ENCODE results near the gene NEU2.
"Not testable (repeated sequence)": the region's sequence is repeated elsewhere in the genome, so short reads cannot be mapped to it uniquely, and the experiment has no call there.

NEU2 gene

DNA sequence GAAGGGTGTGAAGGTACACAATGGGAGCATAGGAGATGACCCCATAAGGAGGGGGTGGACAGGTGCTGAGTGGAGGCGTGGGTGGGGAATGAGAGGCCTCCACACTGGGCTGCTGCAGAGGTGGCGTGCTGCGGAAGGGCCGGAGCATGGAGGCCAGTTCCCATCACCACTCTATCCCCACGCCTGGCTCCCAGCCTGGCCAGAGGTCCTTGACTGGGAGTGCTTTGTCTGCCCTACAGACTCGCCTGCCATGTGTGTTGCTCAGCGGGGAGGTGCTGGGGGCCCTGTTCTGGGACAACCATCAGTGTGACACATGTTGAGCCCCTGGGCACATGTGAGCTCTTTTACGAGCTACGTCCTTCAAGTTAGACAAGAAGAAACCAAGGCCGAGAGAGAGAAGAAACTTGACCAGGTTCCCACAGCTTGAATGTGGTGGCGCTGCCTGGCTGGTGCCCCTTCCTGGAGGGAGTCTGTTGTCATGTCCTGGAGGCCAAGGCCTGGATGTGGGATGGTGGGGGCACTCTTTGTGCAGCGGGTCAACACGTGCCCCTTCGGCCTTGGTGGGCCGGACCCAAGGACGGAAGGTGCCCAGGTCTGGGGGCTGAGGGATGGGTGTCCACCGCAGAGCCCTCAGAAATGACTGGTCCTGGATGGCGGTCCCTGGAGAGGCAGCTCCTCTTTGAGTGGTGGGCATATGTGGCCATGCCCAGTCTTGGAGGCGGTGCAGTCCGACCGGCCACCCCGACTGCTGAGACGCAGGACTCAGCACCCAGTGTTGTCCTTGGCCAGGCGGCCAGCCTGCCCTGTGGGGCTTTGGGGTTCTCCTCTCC lies 26.5 kb downstream of the NEU2 start:
- no peak for DNase-seq

DNA sequence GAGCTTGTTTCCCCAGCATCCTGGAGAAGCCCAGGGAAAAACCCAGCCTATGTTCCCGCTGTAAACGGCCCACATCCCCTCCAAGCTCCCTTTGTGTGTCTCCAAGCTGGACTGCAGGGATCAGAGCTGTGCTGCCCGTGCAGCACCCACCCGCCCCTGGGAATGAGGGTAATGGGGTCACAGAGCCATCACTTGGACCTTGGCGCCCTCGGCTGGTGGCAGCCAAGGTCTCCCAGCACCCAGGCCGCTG lies 27.0 kb downstream of the NEU2 start:
- DNase-seq = no peak

DNA sequence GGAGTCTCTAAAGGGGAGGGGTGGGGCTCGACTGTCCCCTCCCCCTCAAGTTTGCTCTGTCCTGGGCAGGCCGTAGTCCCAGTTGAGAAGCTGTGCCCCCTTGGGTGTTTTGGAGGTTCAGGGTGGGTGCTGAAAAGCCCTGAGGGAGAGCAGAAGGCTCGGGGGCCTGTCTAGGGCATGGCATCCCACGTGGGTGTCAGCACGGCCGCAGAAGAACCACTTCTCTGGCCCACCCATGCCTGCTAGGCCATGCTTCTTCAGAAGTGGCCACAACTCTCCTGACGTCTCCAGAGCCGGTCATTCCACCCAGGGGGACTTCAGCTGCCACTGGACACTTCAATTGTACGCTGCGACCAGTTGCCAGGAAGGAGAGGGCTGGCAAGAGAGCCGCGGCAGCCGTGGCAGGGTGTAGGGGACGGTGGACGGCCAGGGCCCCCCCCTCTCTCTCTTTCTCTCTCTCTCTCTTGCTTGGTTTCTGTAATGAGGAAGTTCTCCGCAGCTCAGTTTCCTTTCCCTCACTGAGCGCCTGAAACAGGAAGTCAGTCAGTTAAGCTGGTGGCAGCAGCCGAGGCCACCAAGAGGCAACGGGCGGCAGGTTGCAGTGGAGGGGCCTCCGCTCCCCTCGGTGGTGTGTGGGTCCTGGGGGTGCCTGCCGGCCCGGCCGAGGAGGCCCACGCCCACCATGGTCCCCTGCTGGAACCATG lies 27.5 kb downstream of the NEU2 start, which contains the start of gene INPP5D:
Gene INPP5D, plus strand, starts transcription at position 546 of the 704 bp plus-strand sequence. Its CDS starts 137 bp downstream, at position 683.
- DNase-seq = peak; percentile 90

DNA sequence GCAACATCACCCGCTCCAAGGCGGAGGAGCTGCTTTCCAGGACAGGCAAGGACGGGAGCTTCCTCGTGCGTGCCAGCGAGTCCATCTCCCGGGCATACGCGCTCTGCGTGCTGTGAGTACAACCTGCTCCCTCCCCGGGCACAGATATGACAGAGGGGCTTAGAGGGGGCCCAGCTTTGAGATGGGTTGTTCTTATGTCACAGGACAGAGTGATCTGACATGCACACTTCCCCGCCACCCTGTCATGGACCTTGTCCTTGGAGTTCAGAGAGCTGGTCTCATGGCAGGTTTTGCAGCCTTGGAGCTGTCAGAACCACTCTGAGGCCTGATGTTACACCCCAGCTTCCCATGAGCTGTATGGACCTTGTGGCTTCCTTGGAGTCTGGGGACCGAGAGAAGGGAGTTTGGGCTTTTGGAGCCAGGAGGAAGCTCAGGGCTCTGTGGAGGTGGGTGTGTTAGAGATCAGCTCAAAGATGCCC lies 28.1 kb downstream of the NEU2 start:
- DNase-seq = no peak

DNA sequence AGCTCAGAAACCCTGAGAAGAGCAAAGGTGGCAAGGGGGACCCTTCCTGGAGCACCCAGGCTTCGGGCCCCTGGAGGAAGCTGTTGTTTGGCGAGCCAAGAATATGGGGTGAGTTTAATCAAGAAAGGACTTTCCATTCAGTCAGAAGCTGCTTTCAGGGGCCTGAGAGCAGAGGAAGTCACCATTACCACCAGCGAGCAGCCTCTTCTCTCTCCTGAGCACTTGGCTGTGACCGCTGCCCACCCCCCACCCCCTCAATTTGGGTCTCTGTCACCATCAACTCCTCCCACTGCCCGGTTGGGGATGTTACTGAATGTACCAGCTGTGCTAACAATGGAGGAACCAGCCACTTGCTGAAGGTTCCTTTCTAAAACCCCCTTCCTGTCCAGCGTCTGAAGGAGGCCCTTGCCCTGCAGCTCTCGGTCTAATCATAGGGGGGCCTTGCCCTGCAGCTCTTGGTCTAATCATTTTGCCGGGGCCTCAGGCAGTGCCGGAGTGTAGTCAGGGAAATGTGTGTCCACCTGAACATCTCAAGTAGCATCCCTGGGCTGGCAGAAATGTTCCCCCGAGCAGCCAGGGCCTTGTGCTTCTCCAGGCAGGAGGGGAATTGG lies 28.6 kb downstream of the NEU2 start:
- DNase-seq = peak; percentile 63

DNA sequence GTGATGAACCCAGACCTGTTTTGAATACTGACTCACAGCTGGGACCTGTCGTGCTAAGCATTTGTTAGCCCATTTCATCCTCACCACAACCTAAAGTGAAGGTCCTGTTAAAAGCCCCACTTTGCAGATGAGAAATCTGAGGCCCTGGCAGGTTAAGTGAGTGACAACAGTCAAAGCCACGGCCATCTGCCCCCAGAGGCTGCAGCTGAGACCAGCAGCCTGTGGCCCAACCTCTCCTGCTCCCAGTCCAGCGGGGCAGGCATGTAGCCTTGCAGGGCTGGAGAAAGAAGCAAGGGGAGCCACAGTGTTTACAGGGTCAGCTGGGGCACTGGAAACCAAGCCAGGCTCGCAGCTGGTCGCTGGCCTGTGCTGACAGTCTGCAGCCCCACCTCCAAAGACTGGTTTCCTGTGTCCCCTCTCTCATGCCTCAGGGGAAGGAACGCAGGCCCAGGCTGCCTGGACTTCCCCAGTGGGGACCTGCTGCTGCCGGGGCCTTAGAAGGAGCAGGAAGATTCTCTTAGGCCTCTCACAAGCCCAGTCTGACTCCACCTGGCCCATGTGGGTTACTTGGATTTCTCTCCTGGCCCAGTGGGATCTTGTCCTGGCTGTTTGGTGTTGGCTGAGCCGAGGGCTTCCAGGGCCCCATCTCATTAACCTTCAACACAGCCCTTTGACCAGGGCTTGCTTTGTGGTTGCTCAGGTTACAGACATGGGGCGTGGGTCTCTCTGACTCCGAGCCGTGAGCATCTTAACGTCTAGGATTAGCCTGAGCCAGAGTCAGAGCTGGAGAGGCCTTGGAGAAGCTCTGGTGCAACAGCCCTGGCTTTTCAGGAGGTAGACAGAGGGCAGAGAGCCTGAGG lies 29.3 kb downstream of the NEU2 start:
- peak; percentile 46 for DNase-seq

DNA sequence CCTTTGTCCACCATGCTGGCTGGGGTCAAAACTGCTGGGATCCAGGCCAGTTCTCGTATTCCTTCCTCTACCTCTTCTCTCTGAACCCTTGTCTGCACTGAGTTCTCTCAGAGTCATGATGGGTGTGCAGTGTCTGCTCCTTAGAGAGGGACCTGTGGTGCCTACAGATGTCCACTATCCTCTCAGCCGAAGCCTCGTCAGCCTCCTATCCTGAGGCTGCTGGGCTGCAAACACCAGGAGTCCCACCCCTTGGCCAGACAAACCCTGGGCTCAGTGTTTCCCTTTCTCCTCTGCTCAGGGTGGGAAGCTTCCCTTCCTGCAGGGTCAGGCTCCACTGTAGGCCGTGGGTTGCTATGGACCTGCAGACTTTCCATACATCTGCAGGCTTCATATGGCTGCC lies 30.0 kb downstream of the NEU2 start:
- no peak for DNase-seq

DNA sequence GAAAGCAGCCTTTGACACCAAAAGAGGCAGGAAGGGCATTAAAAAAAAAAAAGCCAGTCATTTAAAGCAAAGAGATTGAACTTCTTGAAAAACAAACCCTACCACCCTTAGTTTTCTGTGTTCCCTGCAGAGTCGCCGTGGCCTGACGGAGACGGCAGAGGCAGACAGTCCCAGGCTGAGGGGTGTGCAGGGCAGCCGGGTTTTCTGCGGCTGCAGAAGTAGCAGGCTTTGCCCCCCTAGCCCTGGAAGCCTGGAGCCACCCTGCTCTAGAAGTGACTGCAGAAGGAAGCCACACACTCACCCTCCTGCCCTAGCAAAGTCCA lies 30.4 kb downstream of the NEU2 start:
- DNase-seq = no peak

DNA sequence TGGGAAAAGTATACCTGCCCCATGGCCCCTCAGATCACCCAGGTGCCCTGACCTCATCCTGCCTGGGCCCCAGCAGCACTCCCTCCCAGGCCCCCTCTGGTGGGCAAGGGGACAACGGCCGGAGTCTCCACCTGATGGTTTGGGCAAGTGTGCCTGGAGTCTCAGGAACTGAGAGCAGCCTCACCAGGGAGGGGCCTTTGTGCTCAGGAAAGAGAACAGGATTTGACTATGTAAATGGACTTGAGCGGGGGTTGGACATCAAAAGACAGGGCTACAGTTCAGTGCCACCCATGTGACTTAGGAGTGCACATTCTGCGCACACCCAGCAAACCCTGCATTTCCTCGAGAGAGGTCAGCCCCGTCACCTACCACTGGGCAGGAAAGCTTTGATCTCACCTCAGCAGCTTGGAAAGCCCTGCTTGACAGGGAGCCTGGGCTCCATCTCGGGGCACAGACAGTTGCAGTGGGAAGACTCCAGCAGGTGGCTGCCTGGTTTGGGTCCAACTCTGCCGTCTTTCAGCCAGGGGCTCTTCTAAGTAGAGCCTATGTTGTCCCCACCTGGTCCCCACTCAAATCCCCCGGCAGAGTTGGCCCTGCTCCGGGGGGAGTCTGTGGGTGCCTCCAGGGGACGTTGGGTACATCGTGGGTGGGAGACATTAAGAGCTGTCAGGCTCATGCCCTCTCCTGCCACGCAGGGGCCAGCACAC lies 30.9 kb downstream of the NEU2 start:
- no peak for DNase-seq

DNA sequence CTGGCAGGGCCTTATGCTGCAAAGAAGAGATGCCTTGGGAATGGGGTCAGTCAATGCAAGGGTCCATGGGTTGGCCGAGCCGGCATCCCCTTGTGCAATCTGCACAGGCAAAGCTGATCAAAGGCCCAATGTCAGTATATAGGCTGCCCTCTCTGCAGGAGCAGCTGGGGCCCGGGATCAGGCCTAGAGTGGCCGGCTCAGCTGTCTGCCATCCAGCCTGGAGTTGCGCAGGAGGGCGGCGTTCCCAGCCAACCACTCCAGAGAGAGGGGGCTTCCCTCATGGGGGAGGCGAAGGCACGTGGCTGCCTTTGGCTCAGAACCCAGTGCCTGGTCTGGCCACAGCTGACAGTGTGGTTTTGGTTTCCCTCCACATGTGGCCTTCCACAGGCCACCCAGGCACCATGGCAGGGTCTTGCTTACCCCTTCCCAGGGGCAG lies 31.5 kb downstream of the NEU2 start:
- DNase-seq = no peak

DNA sequence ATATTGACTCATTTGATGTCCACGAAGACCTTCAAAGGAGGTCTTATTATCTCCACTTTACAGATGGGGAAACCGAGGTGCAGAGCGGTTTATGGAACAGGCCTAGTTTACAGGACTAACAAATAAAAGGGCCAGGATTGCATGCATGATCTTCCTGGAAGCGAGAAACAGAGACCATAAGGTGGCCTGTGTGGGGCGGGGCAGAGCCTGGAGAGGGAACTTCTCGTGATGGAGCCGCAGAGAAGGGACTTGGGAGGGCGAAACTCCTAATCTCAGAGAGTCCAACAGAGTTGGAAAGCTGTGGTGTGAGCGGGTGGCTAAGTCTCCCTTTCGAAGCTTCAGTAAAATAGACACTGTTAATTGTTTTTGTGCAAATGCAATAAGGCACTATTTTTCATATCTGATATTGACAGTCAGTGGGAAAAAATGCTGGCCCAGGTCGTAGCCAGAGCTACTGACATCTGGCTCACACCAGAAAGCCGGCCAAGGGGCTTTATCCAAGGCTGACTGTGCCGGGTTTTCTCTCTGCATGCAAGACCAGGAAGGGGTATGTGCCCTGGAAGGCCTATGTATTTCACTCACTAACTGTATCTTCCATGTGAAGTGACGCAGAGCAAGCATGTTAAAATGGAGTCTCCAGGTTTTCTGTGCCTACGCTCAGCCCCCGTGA lies 32.2 kb downstream of the NEU2 start:
- DNase-seq = no peak

DNA sequence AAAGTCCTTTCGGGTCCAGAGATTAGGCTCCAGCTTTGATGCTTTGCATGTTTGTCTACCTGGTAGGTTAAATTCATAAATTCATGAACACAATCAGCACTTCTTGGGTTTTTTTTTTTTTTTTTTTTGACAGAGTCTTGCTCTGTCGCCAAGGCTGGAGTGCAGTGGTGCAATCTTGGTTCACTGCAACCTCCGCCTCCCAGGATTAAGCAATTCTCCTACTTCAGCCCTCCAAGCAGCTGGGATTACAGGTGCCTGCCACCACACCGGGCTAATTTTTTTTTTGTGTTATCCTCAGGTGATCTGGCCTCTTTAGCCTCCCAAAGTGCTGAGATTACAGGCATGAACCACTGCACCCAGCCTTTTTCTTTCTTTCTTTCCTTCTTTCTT lies 32.7 kb downstream of the NEU2 start:
- not testable (repeated sequence) for DNase-seq

DNA sequence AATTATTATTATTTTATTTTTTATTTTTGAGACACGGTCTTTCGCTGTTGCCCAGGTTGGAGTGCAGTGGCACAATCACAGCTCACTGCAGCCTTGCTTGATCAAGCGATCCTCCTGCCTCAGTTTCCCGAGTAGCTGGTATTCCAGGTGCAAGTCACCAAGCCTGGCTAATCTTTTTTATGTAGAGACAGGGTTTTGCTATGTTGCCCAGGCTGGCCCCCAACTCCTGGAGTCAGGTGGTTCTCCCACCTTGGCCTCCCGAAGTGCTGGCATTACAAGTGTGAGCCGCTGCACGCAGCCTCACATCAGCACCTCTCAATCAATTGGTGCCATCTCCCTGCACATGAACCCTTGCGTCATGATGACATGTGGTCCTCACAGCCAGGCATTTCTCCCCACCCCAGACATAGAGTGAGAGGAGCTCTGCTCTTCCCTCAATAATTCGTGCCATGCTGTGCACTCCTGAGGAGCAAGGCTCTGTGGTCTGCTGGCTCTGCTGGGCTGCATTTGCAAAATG lies 33.5 kb downstream of the NEU2 start:
- DNase-seq = no peak

DNA sequence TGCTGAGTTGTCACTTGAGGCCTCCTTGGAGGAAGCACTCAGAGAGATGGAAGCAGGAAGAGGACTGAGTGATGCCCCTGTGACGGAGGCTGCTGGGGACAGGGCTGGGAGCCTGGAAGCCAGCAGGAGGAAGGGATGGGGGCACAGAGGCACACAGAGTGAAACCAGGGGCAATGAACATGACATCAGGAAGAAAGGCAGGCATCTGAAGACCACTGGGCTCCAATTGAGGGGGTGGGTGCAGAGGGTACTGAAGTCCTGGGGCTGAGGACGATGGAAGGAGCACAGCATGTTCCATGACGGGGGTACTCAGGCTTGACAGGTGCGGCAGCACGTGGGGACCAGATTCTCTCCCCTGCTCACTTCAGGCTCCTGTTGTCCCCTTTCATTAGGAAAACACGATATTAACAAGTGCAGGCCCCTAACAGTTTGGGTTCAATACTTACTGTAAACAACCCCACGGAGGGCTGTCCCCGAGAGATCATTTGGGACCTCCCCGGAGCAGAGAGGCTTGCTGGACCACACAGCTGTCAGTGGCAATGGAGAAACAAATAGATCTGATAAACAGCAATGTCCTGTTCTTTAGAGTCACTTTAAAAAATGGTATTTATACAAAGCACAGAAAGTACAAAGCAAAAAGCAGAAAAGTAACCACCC lies 36.4 kb downstream of the NEU2 start:
- DNase-seq = no peak

DNA sequence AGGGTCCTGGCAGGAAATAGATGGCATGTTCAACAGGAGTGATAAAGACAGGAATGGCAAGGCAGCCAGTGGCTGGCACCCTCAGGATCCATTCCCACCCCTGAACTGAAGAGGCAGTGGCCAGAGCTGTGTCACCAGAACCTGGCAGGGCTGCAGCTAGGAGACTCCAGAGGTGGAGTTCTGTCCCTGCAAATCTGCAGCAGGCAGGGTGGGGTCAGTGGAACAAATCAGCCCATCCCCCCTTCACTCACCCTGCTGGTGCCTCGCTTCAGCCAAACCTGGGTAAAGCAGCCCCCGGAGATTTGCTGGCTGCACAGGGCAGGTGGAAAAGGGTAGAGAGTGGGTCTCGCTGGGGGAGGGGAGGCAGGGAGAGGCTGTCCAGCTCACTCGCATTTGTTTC lies 40.4 kb downstream of the NEU2 start:
- no peak for DNase-seq

DNA sequence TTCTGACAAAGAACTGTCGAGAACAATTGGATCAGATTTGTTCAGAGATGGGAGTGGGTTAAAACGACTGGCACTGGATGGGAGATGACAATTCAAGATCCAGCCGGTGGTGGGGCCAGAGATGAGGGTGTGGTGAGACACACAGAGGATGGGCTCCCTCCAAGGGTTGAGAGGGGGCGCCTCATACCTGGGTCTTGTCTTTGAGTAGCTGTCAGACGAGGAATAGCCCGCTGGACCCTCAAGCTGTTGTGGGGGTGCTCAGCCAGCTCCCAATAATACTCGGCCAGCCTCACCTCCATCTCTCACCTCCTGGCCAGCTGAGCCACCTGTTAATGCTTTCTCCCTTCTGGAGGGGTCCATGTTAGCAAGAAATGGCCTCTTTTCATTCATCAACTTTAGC lies 41.6 kb downstream of the NEU2 start:
- no peak for DNase-seq

DNA sequence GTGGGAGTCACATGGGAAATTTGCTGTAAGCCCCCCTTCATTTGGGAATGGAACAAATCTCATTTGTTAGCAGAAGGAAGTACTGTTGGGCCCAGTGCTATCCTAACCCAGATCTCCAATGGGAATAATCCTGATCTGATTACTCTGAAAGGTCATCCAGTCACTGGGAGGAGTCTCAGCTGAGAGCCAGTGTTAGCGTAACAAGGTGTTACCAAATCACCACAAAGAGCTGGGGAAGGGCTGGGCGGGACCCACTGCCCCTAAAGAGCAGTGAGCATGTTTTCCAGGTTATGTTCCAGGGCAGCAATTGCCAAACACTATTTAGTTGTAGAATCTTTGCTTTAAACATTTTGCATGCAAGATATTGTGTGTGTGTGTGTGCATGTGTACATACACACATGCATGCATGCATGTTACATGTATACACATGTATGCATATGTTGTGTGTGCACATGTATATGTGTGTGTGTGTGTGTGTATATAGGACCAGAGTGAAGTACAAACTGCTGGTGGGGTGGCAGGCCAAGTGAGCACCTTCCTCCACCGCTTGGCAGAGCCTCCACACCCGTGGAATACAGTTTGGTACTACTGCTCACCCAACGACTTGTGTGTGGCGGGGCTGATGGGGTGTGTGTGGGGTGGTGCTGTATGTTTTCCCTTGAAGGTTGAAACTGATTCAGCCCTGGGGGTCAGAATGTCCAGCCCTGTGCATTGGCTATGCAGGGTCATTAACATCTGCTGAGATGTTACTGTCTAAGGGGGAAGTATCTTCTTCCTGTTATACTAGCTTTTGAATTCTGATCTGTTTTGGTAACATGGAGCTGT lies 42.9 kb downstream of the NEU2 start:
- DNase-seq = peak; percentile 42

DNA sequence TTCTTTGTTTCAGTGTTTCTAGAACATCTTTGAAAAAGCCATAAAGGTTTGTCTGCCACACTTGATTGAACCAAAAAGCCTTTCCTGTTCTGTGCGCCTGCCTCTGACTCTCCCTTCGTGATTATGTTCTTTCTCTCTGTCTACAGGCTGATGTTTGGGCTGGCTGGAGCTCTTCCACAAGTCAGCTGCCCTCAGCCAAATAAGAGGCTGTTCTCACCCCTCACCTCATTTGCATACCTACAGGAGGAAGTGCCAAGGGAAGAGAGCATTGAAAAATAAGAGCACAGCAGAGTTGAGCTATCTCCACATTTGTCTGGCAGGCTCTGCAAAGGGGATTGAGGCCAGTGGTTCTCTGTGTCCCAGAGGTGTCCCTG lies 43.5 kb downstream of the NEU2 start:
- peak; percentile 69 for DNase-seq

DNA sequence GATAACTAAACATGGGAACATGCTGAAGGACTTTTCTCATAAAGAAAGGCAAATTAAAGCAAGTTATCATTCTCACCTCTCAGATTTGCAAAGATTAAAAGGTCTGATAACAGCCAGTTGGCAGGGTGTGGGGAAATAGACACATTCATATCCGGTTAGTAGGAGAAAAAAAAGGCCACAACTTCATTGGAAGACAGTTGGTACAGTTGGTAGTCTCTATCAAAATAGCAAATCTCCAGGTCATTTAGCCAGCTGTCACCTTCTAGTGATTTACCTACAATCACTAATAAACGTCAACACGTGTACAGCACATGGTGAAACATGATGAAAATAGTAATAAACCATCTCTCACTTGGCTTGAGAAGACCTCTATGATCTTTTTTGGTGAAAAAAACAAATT lies 44.3 kb downstream of the NEU2 start:
- DNase-seq = no peak

DNA sequence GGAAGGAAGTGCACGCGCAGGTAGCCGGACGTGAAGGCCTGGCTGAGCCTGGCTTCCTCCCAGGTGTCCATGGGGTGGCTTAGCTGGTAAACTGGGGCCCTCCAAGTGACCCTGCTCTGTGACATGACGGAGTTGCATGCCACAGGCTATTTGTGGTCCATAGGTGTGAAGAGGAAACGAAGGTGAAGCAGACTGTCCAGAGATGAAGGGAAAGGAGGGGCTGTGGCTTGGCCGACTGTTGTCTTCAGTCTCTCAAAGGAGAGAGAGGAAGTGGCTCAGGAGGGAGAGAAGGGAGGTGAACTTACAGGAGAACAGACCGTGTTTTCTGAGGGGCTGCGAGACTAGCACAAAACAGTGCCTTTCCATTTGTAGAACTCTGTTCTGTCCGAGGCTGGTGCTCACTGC lies 47.0 kb downstream of the NEU2 start:
- no peak for DNase-seq
